WI38 (cell line): ENCODE results near the gene CFAP251.

ENCODE experiments used
- H3K4me3 ChIP-seq: 2 replicates; pipeline ENCODE4 v1.5.1; 2011; ENCODE audit warnings: low read depth, mild to moderate bottlenecking, control low read depth, low read length
- CTCF ChIP-seq: IDR thresholded peaks from 2 replicates; pipeline ENCODE4 v1.5.1; 2012; ENCODE audit warnings: low read depth, mild to moderate bottlenecking, control low read depth, low read length

Gene CFAP251

GRCh38 chr12:122013791-122014590 lies 95.6 kb downstream of the CFAP251 start:
- no peak overlapping the region for H3K4me3 ChIP-seq
- TF ChIP-seq CTCF: no peak

GRCh38 chr12:122014781-122015180 lies 96.4 kb downstream of the CFAP251 start:
- no peak for TF ChIP-seq CTCF
- no peak overlapping the region for H3K4me3 ChIP-seq

GRCh38 chr12:122018457-122018856 lies 100.1 kb downstream of the CFAP251 start:
- TF ChIP-seq CTCF: no peak
- no peak overlapping the region for H3K4me3 ChIP-seq

- TF ChIP-seq CTCF: no peak
- H3K4me3 ChIP-seq: no peak overlapping the region
Measured at GRCh38 chr12:122018937-122019336, 100.5 kb downstream of the CFAP251 start.

GRCh38 chr12:122020795-122021192 lies 102.4 kb downstream of the CFAP251 start:
- no peak for TF ChIP-seq CTCF
- peak overlapping the region; percentile 63 for H3K4me3 ChIP-seq

GRCh38 chr12:122021193-122021821 lies 102.9 kb downstream of the CFAP251 start:
- no peak for TF ChIP-seq CTCF

GRCh38 chr12:122021822-122022392 lies 103.5 kb downstream of the CFAP251 start, which contains the start of gene BCL7A:
TSS of gene BCL7A (plus strand) at chr12:122021884. CDS start at chr12:122022092, 208 bp downstream.
- peak within 1 kb of the TSS; percentile 63 for H3K4me3 ChIP-seq
- TF ChIP-seq CTCF: no peak

More at GRCh38 chr12:122021193-122021821, 102.9 kb downstream of the CFAP251 start:
- H3K4me3 ChIP-seq: peak overlapping the region; percentile 63
